SK-N-SH (cell line): ENCODE data around the gene TNRC6B. TPM values are rescaled to one million over a fixed set of nuclear protein-coding genes. Genes with fewer than 3 reads are reported as not detected.

Source experiments
- CTCF ChIA-PET: fragments of 300-600, 350-600 bp; formaldehyde crosslinking; extraction: SDS; loops from one replicate; lab custom pipeline; 2021; lab: Yijun Ruan, JAX
- POLR2A ChIA-PET: fragments of 350-600 bp; sonication (Branson Sonifier 250); formaldehyde crosslinking; extraction: SDS; loops from one replicate; lab custom pipeline; 2020; ENCODE audit warnings: antibody characterized with exemption, inconsistent platforms; lab: Yijun Ruan, JAX
- DNase-seq: peaks from one replicate; pipeline ENCODE4 v3.0.0; 2012
- H2AFZ ChIP-seq: fragments of 200-600 bp; sonication (generic); 2 replicates; pipeline ENCODE4 v1.8.1; 2016; ENCODE audit warnings: antibody characterized with exemption, mild to moderate bottlenecking, low read depth
- H3F3A ChIP-seq: fragments of 200-600 bp; sonication (generic); replicated peaks from 2 replicates; pipeline ENCODE3; 2016; ENCODE audit warnings: antibody characterized with exemption, mild to moderate bottlenecking; ENCODE audit not compliant: insufficient read depth
- H3K27ac ChIP-seq, 2 experiments: fragments of 200-500 bp in 1 of 2; fragments of 200-600 bp in 1 of 2; sonication (Bioruptor generic) in 1 of 2; sonication (generic), shearing (Covaris generic) in 1 of 2; 2 replicates each; pipeline versions ENCODE4 v1.5.1 to v1.6.1; 2014 to 2016; ENCODE audit warnings: low read depth in 2 of 2, inconsistent platforms in 1 of 2, low read length in 1 of 2, mild to moderate bottlenecking in 1 of 2, mixed read lengths in 1 of 2
- H3K27me3 ChIP-seq: fragments of 200-600 bp; sonication (generic), shearing (Covaris generic); 2 replicates; pipeline ENCODE4 v1.6.1; 2016; ENCODE audit warnings: mixed run types; ENCODE audit not compliant: insufficient read depth
- H3K36me3 ChIP-seq, 2 experiments: fragments of 200-500 bp in 1 of 2; fragments of 200-600 bp in 1 of 2; sonication (Bioruptor generic) in 1 of 2; sonication (generic) in 1 of 2; replicated peaks in 1 of 2; 2 replicates each; pipeline versions ENCODE3 to v1.5.1; 2014 to 2016; ENCODE audit warnings: low read length in 1 of 2, mild to moderate bottlenecking in 1 of 2; ENCODE audit not compliant: insufficient read depth in 2 of 2, control insufficient read depth in 1 of 2
- H3K4me1 ChIP-seq, 2 experiments: fragments of 200-500 bp in 1 of 2; fragments of 200-600 bp in 1 of 2; sonication (Bioruptor generic) in 1 of 2; sonication (generic), shearing (Covaris generic) in 1 of 2; 2 replicates each; pipeline versions ENCODE4 v1.5.1 to v1.6.1; 2014 to 2016; ENCODE audit warnings: low read depth in 1 of 2, low read length in 1 of 2, mixed run types in 1 of 2; ENCODE audit not compliant: insufficient read depth in 2 of 2, control insufficient read depth in 1 of 2
- H3K4me2 ChIP-seq: fragments of 200-600 bp; sonication (generic), shearing (Covaris generic); 2 replicates; pipeline ENCODE4 v1.6.1; 2017; ENCODE audit warnings: mixed run types
- H3K4me3 ChIP-seq, 2 experiments: fragments of 200-500 bp in 1 of 2; fragments of 200-600 bp in 1 of 2; sonication (Bioruptor generic) in 1 of 2; sonication (generic), shearing (Covaris generic) in 1 of 2; 2 replicates each; pipeline versions ENCODE4 v1.5.1 to v1.8.1; 2014 to 2016; ENCODE audit warnings: low read depth in 2 of 2, inconsistent platforms in 1 of 2, low read length in 1 of 2, mild to moderate bottlenecking in 1 of 2, mixed read lengths in 1 of 2, moderate library complexity in 1 of 2
- H3K79me2 ChIP-seq: fragments of 200-600 bp; sonication (generic); 2 replicates; pipeline ENCODE4 v1.8.1; 2017; ENCODE audit warnings: mild to moderate bottlenecking; ENCODE audit not compliant: insufficient read depth
- H3K9ac ChIP-seq: fragments of 200-600 bp; sonication (generic); 2 replicates; pipeline ENCODE4 v1.6.1; 2017; ENCODE audit warnings: mixed run types
- H3K9me2 ChIP-seq: fragments of 200-600 bp; sonication (generic); 2 replicates; pipeline ENCODE4 v1.6.1; 2017; ENCODE audit warnings: mixed run types
- H3K9me3 ChIP-seq: fragments of 200-600 bp; sonication (generic); 2 replicates; pipeline ENCODE4 v1.6.1; 2017; ENCODE audit warnings: mixed run types, mild to moderate bottlenecking, moderate library complexity
- H4K20me1 ChIP-seq: fragments of 200-600 bp; sonication (generic); 2 replicates; pipeline ENCODE4 v1.6.1; 2017; ENCODE audit warnings: mild to moderate bottlenecking, mixed run types; ENCODE audit not compliant: insufficient read depth
- CTCF ChIP-seq: fragments of 200-600 bp; sonication (generic); IDR thresholded peaks from 2 replicates; pipeline ENCODE4 v1.6.1; 2017; ENCODE audit warnings: antibody characterized with exemption, mild to moderate bottlenecking, moderate library complexity
- EP300 ChIP-seq, 2 experiments: IDR thresholded peaks; 2 replicates each; pipeline versions ENCODE4 v1.4.0 to v1.6.1; 2012; ENCODE audit warnings: borderline replicate concordance in 1 of 2, low read depth in 1 of 2, low read length in 1 of 2
- EZH2phosphoT487 ChIP-seq: fragments of 200-600 bp; sonication (generic); IDR thresholded peaks from 2 replicates; pipeline ENCODE4 v1.6.1; 2017; ENCODE audit warnings: low read depth, mixed run types, mild to moderate bottlenecking, antibody characterized with exemption, moderate library complexity, borderline replicate concordance
- FOXM1 ChIP-seq: IDR thresholded peaks from 2 replicates; pipeline ENCODE4 v1.4.0; 2012; ENCODE audit warnings: low read depth, mild to moderate bottlenecking
- GABPA ChIP-seq: IDR thresholded peaks from 2 replicates; pipeline ENCODE4 v1.4.0; 2012; ENCODE audit warnings: low read depth, mild to moderate bottlenecking
- GATA2 ChIP-seq: sonication (generic); formaldehyde crosslinking; IDR thresholded peaks from 2 replicates; pipeline ENCODE4 v1.5.0; 2020; ENCODE audit warnings: mild to moderate bottlenecking, missing genetic modification reagents
- IRF3 ChIP-seq: fragments of 150-350 bp; IDR thresholded peaks from 2 replicates; pipeline ENCODE4 v1.6.1; 2016; ENCODE audit warnings: mild to moderate bottlenecking, low read depth, low read length
- JUND ChIP-seq: IDR thresholded peaks from 2 replicates; pipeline ENCODE4 v1.4.0; 2012
- MAX ChIP-seq: IDR thresholded peaks from 2 replicates; pipeline ENCODE4 v1.4.0; 2012; ENCODE audit warnings: low read depth
- MEF2A ChIP-seq: IDR thresholded peaks from 2 replicates; pipeline ENCODE4 v1.4.0; 2012; ENCODE audit warnings: low read depth, borderline replicate concordance
- NRF1 ChIP-seq: IDR thresholded peaks from 2 replicates; pipeline ENCODE4 v1.6.1; 2012; ENCODE audit warnings: low read depth, mild to moderate bottlenecking, low read length
- PBX3 ChIP-seq: IDR thresholded peaks from 2 replicates; pipeline ENCODE4; 2012
- POLR2AphosphoS5 ChIP-seq: IDR thresholded peaks from 2 replicates; pipeline ENCODE4 v1.6.1; 2012; ENCODE audit warnings: low read depth, low read length
- RCOR1 ChIP-seq: fragments of 150-350 bp; IDR thresholded peaks from 2 replicates; pipeline ENCODE4 v1.6.1; 2017; ENCODE audit warnings: antibody characterized with exemption, low read length
- RFX5 ChIP-seq: IDR thresholded peaks from 2 replicates; pipeline ENCODE4 v1.6.1; 2012; ENCODE audit warnings: mild to moderate bottlenecking, improper control_type of control experiment, low read length
- SIN3A ChIP-seq: IDR thresholded peaks from 2 replicates; pipeline ENCODE4 v1.6.1; 2012; ENCODE audit warnings: low read depth, mild to moderate bottlenecking, low read length, moderate library complexity, borderline replicate concordance
- SMC3 ChIP-seq: IDR thresholded peaks from 2 replicates; pipeline ENCODE4 v1.6.1; 2012; ENCODE audit warnings: low read depth, low read length, improper control_type of control experiment
- TCF12 ChIP-seq: IDR thresholded peaks from 2 replicates; pipeline ENCODE4 v1.4.0; 2012
- TEAD4 ChIP-seq: IDR thresholded peaks from 2 replicates; pipeline ENCODE4 v1.4.0; 2012; ENCODE audit warnings: mild to moderate bottlenecking, borderline replicate concordance; ENCODE audit not compliant: insufficient read depth
- YY1 ChIP-seq: IDR thresholded peaks from 2 replicates; pipeline ENCODE4 v1.4.0; 2012; ENCODE audit warnings: low read depth, mild to moderate bottlenecking
- WGBS: methylation state at CpG from one replicate; pipeline ENCODE4 v1.1.6; 2017; ENCODE audit warnings: low lambda C conversion rate; 5-methylcytosine and 5-hydroxymethylcytosine counted together
- polyA plus RNA-seq, 3 experiments: library from polyadenylated mRNA; depleted of rRNA; stranded (reverse); fragments of >200 nt; gene quantifications; 2 replicates each; pipeline ENCODE4 v1.2.3, GENCODE V29; 2012

The TNRC6B gene
- polyA plus RNA-seq, 1 of the 3 experiments (the other 2 are of a cell fraction): 1.2 TPM

- no peak overlapping the region for H3K4me3 ChIP-seq
- H3K27me3 ChIP-seq: no peaks in the 10 kb centered on the region
- peaks cover 20% of the 10 kb centered on the region; the same call in 1 of the 2 replicates for H4K20me1 ChIP-seq
- WGBS: 97% methylated on average over 11 of the region's 11 CpGs
- H3K9ac ChIP-seq: no peak overlapping the region
- H3K9me2 ChIP-seq: no peaks in the 10 kb centered on the region
- TF ChIP-seq PBX3: no peak
- no peak for TF ChIP-seq TEAD4
- no peak for TF ChIP-seq POLR2AphosphoS5
- TF ChIP-seq GATA2 (CRISPR knock-in tag): no peak
- no peak for TF ChIP-seq FOXM1
- TF ChIP-seq MAX: no peak
- no peak for TF ChIP-seq RCOR1
- no peak for TF ChIP-seq NRF1
- no peak for TF ChIP-seq SMC3
- TF ChIP-seq RFX5: no peak
- TF ChIP-seq JUND: no peak
- TF ChIP-seq EZH2phosphoT487: no peak
- TF ChIP-seq EP300 (IDR thresholded peaks at IDR 0.05; ENCODE audit: borderline replicate concordance in 1 of 2, low read depth in 1 of 2, low read length in 1 of 2): no peak
- TF ChIP-seq YY1: no peak
- no peak for TF ChIP-seq TCF12
- TF ChIP-seq IRF3: no peak
- H3F3A ChIP-seq: peaks cover 3% of the 10 kb centered on the region
- no peaks in the 10 kb centered on the region for H3K36me3 ChIP-seq
- no peak overlapping the region for H2AFZ ChIP-seq
- peaks cover 38% of the 10 kb centered on the region for H3K79me2 ChIP-seq
- POLR2A ChIA-PET: interaction anchor here (0.7 kb wide), 1 partner anchor 152 kb away, joined by 3 read pairs; no protein-coding TSS in a partner anchor
- H3K4me2 ChIP-seq: no peak overlapping the region
- H3K4me1 ChIP-seq: peaks cover 3 to 10% of the 10 kb centered on the region in 2 experiments; a peak in 2 of 4 replicates
- DNase-seq: no peak
- H3K9me3 ChIP-seq: no peaks in the 10 kb centered on the region
- CTCF ChIA-PET: no interaction called here
- H3K27ac ChIP-seq: no peak overlapping the region
Observed at GRCh38 chr22:40216041-40216756, 38.5 kb downstream of the TNRC6B start.

- H4K20me1 ChIP-seq: peaks cover 26% of the 10 kb centered on the region; the same call in 1 of the 2 replicates
- H3F3A ChIP-seq: peaks cover 3% of the 10 kb centered on the region
- no peak overlapping the region for H3K4me3 ChIP-seq
- H2AFZ ChIP-seq: no peak overlapping the region
- H3K9me3 ChIP-seq: no peaks in the 10 kb centered on the region
- H3K4me2 ChIP-seq: no peak overlapping the region
- POLR2A ChIA-PET: no interaction called here
- 86% methylated on average over 4 of the region's 4 CpGs for WGBS
- TF ChIP-seq CTCF: no peak
- TF ChIP-seq EP300 (IDR thresholded peaks at IDR 0.05; ENCODE audit: borderline replicate concordance in 1 of 2, low read depth in 1 of 2, low read length in 1 of 2): no peak
- no peak for TF ChIP-seq GATA2 (CRISPR knock-in tag)
- TF ChIP-seq SIN3A: no peak
- no peak for TF ChIP-seq GABPA
- no peak for TF ChIP-seq MEF2A
- TF ChIP-seq EZH2phosphoT487: no peak
- TF ChIP-seq RFX5: no peak
- H3K36me3 ChIP-seq: no peaks in the 10 kb centered on the region
- DNase-seq: no peak
- no peaks in the 10 kb centered on the region for H3K9me2 ChIP-seq
- H3K4me1 ChIP-seq: peaks cover 2 to 5% of the 10 kb centered on the region in 2 experiments; a peak in 2 of 4 replicates
- H3K27me3 ChIP-seq: no peaks in the 10 kb centered on the region
- no peak overlapping the region for H3K9ac ChIP-seq
- peaks cover 47% of the 10 kb centered on the region for H3K79me2 ChIP-seq
- H3K27ac ChIP-seq: peak overlapping the region in 1 of 2 experiments; percentile 18; a peak in 1 of 4 replicates
- CTCF ChIA-PET: no interaction called here
Observed at GRCh38 chr22:40218152-40218551, 40.4 kb downstream of the TNRC6B start.
